Neutrophil (primary cell): Measurements from ENCODE around the gene ANKRD35.

ENCODE experiments used
- H3K27ac ChIP-seq: fragments of 200-600 bp; sonication (generic); 2 replicates; pipeline ENCODE4 v1.5.1; 2016; ENCODE audit warnings: mild to moderate bottlenecking, moderate library complexity
- H3K27me3 ChIP-seq: fragments of 200-600 bp; sonication (generic); 2 replicates; pipeline ENCODE4 v1.6.0; 2016; ENCODE audit warnings: mild to moderate bottlenecking
- H3K36me3 ChIP-seq: fragments of 200-600 bp; sonication (generic); 2 replicates; pipeline ENCODE4 v1.5.1; 2017
- H3K4me1 ChIP-seq, 2 experiments: fragments of 200-600 bp in 1 of 2; sonication (generic) in 1 of 2; 1 replicate in 1 of 2; 2 replicates in 1 of 2; pipeline versions ENCODE4 v1.5.1 to v1.6.1; 2013 to 2016; ENCODE audit warnings: low read depth in 1 of 2, low read length in 1 of 2, mild to moderate bottlenecking in 1 of 2, moderate library complexity in 1 of 2; ENCODE audit not compliant: control insufficient read depth in 1 of 2, insufficient read depth in 1 of 2
- H3K4me3 ChIP-seq, 2 experiments: fragments of 200-600 bp in 1 of 2; sonication (generic) in 1 of 2; 1 replicate in 1 of 2; 2 replicates in 1 of 2; pipeline ENCODE4 v1.5.1; 2013 to 2016; ENCODE audit warnings: low read depth in 1 of 2, low read length in 1 of 2, mild to moderate bottlenecking in 1 of 2, moderate library complexity in 1 of 2
- H3K9me3 ChIP-seq: fragments of 200-600 bp; sonication (generic); 2 replicates; pipeline ENCODE4 v1.5.1; 2016
- CTCF ChIP-seq: fragments of 200-600 bp; sonication (generic); IDR thresholded peaks from 2 replicates; pipeline ENCODE4 v1.5.1; 2016; ENCODE audit warnings: antibody characterized with exemption

Gene ANKRD35

DNA sequence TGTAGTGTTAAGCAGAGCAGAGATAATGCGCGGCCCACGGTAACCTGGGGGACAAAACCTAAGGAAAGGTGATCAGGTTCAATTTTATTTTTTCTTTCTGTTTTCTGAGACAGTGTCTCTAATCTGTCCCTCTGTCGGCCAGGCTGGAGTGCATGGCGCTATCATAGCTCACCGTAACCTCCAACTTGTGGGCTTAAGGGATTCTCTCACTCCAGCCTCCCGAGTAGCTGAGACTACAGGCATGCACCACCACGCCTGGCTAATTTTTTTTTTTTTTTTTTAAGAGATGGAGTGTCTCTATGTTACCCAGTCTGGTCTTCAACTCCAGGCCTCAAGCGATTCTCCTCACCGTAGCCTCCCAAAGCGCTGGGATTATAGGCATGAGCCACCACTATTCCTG, 724 bp upstream of the ANKRD35 start:
- Histone ChIP-seq H3K27ac (no peak overlapping the region), H3K36me3 (no peaks in the 10 kb centered on the region), H3K4me3 (peak overlapping the region; percentile 80 to 88), H3K9me3 (no peaks in the 10 kb centered on the region), H3K4me1 (peaks cover 10 to 16% of the 10 kb centered on the region in 2 experiments), H3K27me3 (peaks cover 26% of the 10 kb centered on the region)
- TF ChIP-seq CTCF, result no peak

GRCh38 chr1:145884675-145885074, 991 bp downstream of the ANKRD35 start:
- Histone ChIP-seq H3K27me3 (peaks cover 26% of the 10 kb centered on the region), H3K4me1 (peaks cover 10 to 16% of the 10 kb centered on the region in 2 experiments), H3K27ac (no peak overlapping the region), H3K9me3 (no peaks in the 10 kb centered on the region), H3K4me3 (no peak overlapping the region), H3K36me3 (no peaks in the 10 kb centered on the region)
- TF ChIP-seq CTCF, result no peak

GRCh38 chr1:145879775-145880174, 5.9 kb downstream of the ANKRD35 start:
- no peak for TF ChIP-seq CTCF
- no peaks in the 10 kb centered on the region for H3K36me3 ChIP-seq
- no peak overlapping the region for H3K27ac ChIP-seq

DNA sequence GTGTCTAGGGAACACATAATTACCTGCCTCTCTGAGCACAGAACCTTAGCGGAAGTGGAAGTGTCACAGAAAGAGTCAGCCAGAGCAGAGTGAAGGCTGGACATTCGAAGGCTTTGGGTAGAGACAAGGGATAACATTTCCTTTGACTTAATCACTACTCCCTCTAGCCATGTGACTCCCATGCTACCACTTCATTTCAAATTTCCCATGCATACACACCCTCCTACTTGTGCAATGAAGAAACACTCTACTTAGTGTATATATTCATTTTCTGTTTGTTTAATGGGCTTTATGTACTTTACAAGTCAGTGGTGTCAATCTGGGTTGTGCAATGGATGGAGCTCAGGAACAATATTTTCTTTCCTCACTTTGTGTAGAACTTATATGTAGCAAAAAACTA, 6.9 kb downstream of the ANKRD35 start:
- Histone ChIP-seq H3K9me3 (no peaks in the 10 kb centered on the region), H3K36me3 (no peaks in the 10 kb centered on the region), H3K27ac (no peak overlapping the region), H3K4me1 (no peaks in the 10 kb centered on the region), H3K4me3 (no peak overlapping the region), H3K27me3 (peaks cover 23% of the 10 kb centered on the region)
- TF ChIP-seq CTCF, result no peak

More at GRCh38 chr1:145879775-145880174, 5.9 kb downstream of the ANKRD35 start:
- peaks cover 0 to under 1% of the 10 kb centered on the region in 2 experiments for H3K4me1 ChIP-seq
- no peaks in the 10 kb centered on the region for H3K9me3 ChIP-seq
- no peak overlapping the region for H3K4me3 ChIP-seq
- H3K27me3 ChIP-seq, result peaks cover 23% of the 10 kb centered on the region

DNA sequence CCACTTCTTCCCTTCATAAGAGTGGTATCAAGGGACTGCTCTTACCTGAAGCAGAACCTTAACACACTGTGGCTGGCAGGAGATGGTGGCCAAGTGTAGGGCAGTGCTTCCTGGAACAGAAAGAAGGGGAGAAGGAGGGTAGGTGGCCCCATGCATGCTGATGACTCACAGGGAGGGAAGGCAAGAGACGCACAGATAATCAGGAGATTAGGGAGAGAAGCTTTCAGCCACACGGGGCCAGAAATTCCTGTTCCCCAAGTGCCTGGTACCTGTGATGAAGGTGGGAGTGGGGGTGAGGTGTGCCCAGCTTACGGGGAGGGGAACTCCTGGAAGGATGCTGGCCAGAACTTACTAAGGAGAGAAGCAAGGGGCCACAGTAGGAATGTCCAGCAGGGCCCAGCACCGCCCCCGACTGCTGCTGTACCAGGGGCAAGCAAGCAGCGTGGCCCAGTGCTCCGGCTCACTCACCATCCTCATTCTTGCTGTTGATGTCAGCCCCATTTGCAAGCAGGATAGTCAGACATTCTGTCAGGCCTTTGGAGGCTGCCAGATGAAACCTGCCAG, 7.7 kb downstream of the ANKRD35 start:
- H3K4me1 ChIP-seq, result no peaks in the 10 kb centered on the region
- no peaks in the 10 kb centered on the region for H3K9me3 ChIP-seq
- H3K27ac ChIP-seq, result no peak overlapping the region
- no peak overlapping the region for H3K4me3 ChIP-seq
- H3K36me3 ChIP-seq, result no peaks in the 10 kb centered on the region
- no peak for TF ChIP-seq CTCF
- H3K27me3 ChIP-seq, result peaks cover 24% of the 10 kb centered on the region
